HuH-7 (cell line): ENCODE results near the gene SLC6A11.

ENCODE experiments used
- DNase-seq: peaks from one replicate; pipeline ENCODE4 v3.0.0; 2011; ENCODE audit warnings: low spot score

Gene SLC6A11

DNA sequence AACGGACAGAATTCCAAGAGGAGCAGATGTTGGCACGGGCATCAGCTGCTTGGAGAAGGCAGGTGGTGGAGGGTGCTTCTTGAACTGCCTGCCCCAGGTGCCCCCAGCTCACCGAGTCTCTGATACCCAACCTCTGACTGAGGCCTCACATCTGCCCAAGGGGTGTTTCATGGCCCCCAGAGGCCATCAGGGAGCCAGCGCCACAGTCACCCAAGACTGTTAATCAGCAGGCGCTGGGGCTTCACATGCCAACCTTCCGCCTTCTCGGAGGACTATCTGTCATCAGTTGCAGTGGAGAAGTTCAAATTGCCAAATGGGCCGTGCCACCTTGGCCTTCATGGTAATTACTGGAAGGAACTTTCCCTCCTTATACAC, 114.6 kb downstream of the SLC6A11 start:
- DNase-seq, result no peak

DNA sequence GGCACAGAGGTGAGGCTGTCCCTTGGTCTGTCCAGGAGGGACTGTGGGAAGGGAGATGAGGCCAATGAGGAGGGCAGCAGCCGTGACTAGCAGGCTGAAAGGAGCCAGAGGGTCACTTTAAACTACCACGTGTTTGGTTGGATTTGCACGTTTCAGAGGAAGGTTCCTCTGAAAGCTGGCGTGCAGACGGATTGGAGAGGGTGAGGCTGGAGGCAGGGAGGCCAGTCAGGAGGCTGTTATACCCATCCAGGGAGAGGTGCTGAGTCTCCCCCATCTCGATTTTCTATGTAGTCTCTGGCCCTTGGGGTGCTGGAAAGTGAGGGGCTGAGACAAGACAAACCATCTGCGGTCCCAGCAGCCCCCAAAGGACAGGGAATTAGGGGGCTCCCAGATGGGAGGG, 116.6 kb downstream of the SLC6A11 start:
- DNase-seq, result no peak

DNA sequence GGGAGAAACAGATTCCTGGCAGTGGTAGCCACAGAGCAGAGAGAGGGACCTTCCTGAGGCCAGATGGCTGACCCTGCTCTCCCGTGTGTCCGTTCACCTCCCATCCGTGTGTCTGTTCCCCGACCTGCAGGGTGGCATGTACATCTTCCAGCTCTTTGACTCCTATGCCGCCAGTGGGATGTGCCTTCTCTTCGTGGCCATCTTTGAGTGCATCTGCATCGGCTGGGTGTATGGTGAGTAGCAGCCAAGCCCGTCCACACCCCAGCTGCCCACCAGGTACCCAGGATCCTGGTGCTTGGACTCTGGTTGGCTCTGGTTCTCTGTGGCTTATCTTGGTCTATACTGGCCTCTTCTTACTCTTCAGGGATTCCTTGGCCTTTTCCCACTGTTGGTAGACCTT, 117.0 kb downstream of the SLC6A11 start:
- no peak for DNase-seq

DNA sequence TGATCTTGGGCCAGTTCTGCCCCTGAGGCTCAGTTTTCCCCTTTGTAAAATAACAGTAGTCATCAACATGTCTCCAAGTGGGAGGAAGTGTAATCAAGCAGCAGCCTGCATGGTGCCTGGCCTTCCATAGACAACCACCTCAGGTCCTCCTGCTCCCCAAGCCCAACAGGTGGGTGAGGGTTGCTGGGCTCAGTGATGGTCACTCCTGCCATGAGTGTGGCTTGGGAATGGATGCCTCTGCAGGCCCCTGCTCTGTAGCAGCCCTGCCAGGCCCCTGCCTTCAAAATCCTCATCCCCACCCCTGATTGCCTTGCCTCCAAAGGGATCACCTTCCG, 117.4 kb downstream of the SLC6A11 start:
- DNase-seq, result no peak

DNA sequence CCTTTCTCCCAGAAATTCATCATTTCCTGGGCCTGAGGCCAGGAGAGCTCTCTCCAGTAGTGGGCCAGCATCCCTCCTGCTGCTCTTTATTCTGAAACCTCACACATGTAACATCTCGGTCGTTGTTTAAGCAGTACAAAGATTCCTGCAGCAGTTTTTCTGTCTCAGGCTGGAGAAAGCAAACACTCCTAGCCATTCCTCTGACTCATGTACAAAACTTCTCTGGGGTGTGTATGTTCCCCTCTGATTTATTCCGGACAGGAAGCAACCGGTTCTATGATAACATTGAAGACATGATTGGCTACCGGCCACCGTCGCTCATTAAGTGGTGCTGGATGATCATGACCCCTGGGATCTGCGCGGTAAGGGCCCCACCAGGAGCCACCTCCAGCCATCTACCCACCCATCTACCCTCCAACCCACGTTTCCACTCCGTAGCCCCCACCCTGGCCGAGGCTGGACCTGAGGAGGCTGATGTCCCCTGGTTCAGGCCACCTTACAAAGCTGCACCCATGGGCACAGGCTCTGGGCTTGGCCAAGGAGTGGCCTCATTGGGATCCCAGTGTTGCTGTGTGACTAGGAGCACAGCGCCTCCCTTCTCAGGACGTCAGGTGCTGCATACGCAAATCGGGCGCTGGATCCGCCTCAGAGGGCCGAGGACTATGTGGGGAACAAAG, 117.9 kb downstream of the SLC6A11 start:
- no peak for DNase-seq

DNA sequence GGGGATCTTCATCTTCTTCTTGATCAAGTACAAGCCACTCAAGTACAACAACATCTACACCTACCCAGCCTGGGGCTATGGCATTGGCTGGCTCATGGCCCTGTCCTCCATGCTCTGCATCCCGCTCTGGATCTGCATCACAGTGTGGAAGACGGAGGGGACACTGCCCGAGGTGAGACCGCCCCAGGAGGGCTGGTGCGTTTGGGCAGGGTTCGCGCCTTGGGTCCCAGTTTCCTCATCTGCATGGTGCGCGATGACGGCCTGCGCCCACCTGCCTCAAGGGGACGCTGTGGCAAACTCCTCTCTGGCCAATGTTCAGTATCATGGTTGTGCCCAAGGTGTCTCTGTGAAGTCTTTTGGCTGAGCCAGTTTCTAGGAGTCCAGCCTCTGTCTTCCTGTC, 119.0 kb downstream of the SLC6A11 start:
- DNase-seq, result no peak

DNA sequence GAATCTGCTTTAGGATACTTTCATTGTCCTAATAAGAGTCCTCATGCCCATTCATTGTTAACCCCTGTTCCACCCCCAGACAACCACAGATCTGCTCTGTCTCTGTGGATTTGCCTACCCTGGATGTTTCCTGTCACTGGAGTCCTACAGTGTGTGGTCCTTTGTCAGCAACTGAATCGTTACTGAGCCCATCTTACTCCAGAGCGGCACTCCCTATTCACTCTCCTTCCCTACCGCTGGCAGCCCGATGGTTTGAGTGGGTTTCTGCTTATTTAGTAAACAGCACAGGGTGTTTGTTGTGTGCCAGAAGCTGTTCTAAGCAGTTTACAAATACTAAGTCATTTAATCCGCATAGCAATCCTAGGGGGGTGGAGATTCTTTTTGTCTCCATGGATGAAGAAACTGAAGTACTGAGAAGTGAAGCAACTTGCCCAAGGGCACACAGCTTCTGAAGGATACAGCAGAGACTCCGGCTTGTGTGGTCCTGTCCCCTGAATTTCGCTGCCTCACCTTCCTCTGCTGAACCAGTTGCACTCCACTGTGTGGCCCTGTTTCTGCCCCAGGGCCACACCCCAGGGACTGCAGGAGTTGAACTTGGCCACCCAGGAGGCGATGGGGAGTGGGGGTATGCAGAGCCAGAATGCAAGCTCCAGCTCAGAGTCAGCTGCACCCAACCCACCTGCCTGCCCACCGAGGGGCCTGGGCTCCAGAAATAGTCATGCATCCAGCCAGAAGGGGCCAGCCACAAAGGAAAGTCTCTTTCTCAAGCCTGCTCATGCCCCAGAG, 120.0 kb downstream of the SLC6A11 start:
- DNase-seq, result no peak

DNA sequence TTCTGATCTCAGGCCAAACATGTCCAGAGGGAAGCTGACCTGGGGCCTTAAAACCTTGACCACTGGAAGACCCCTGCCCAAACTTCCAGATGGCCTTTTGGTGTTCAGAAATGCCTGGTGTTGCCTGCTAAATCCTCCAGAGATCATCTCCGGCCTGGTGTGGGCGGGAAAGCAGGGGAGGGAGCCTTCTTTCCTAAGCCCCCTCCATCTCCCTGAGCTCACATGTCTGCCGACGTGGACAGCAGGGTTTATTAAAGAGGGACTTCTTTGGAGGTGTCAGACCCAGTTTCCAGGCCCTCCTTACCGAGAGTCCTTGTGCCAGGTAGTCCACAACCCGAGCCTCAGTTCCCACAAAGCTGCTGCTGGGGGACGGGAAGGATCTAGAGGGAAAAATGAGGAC, 120.7 kb downstream of the SLC6A11 start:
- no peak for DNase-seq

DNA sequence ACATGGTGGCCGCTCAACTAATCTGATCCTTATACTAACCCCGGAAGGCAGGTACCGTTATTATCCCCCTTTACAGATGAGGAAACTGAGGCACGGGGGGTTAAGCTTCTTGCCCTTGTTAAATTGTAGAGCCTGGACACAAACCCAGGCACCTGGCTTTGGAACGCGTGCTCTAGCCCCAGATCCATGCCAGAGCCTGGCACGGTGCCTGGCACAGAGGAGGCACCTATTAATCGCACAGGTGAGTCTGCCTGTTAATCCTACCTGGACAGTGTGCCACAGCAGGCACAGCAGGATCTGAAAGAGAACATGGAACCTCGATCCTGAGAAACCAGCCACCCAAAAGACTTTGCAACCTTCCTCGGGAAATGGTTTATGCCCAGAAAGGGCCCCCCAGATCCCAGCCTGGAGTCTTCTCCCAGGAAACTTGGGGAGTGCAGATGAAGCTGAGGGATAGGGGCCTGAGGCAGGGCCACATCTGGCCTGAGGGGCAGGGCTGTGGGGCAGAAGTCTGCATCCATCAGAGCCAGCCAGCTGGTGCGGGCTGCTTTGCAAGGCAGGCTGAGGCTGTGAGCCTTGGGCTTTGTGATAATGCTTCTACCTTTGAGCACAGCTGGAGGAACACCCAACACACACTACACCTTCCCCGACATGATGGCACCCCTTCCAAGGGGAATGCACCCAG, 121.3 kb downstream of the SLC6A11 start:
- DNase-seq, result no peak

DNA sequence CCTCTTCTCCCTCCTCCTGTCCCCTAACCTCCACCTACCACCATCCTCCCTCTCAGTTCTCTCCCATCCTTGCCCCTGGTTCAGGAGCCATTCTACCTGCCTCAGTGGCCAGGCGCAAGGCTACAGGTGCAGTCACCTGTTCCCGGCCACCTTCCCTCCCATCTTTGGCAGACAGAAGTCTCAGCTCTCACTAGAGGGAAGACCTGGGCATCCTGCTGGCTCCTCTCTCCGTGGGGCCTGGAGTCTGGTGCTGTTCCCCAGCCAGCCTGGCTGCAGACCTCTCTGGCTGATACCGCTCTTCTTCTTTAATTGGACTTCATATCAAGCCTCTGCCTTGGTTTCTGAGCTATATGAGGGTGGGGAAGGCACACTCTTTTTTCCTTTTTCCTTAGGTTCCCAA, 123.5 kb downstream of the SLC6A11 start:
- no peak for DNase-seq

DNA sequence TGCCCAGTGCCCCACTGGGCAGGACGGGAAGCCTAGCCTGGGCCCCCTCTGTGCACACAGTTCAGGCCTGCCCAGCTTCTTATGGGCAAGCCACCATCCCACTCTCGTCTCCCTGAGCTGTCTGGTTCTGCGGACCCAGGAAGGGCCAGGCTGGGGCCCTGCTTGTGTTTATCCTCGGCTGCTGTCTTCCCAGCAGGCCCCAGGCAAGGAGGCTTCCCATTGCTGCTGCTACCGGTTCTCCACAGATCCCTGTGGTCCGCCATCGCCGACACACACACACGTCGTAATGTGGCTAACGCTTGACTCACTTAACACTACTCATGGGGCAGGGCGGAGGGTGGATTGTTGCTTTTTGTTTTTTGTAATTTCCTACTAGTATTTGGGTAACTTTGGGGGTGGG, 124.1 kb downstream of the SLC6A11 start:
- DNase-seq, result no peak

DNA sequence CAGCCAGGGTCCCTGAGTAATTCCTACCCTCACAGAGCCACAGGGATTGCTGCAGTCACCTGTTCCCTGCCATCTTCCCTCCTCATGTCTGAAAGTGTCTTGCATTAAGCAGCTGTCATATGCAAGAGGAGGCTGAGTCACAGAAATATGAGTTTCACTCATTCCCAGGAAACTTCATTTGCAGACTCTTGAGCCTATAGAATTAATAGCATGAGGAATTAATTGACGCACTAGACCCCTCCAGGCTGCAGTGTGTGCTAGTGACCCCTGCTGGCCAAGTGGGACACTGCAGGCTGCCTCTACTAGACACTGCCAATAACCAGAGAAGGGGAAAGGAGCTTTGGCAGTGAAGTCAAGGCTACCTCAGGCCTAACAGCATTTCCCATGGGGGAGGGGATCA, 125.9 kb downstream of the SLC6A11 start:
- DNase-seq, result no peak

DNA sequence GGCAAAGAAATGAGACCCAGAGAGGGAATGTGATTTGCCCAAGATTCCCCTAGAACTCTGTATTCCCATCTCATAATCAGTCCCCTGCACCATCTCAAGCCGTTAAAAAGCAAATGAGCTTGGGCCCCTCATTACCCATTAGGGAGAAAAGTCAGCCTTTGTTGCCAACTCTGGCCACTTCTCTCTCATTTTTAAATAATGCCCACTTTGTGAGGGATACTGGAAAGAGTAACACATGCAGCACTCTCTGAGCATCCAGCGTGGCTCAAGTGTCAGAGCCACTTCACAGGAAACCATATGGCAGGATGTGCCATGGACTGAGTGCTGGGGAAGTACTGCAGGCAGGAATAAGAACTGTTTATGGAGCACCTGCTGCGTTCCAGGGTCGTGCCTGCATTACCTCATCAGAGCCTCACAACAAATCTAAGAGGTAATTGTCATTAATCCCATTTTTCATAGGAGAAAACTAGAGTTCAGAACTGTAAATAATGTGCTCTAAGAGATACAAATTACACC, 126.7 kb downstream of the SLC6A11 start:
- DNase-seq, result no peak

DNA sequence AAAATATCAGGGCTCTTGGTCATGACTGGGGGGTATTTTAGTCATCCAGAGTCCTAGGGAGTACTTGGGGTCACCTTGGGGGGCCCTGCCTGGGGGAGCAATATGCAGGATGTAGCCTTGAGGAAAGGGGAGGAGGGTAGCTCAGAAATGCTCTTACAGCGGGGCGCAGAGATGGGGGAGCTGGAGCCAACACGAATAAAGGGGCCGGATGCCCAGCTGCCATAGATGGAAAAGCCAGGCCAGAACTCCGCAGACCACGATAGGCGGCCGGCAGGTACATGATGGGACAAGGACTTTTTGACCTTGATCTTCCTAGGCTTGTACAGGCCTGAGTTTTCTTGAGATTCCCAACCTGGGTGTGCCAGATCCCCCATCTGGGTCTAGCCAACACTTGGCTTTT, 128.8 kb downstream of the SLC6A11 start:
- DNase-seq, result no peak

DNA sequence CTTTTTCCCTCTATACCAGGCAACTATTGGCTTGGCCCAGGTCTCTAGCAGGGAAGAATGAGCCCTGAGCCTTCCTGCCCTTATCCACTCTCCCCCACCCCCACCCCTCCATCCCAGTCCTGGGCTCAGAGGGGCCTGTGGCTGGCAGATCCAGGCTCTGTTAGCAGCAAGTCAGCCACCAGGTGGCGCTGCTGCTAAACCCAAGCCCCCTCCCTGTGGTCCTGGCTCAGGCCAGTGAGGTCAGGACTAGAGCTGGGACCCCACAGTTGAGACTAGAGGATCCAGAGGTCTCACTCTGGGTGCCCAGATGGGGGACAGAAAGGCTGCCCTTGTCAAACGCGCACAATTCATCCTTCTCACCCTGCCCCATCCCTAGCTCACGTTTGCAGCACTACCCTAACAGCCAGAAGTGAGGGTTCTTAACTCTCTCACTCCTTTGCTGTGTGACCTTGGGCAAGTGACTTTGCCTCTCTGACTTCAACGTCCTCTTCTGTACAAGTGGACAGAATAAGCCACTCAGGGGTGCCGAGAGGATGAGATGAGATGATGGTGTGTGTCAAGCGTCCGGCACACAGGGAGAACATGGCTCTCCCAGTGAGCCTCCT, 129.8 kb downstream of the SLC6A11 start:
- DNase-seq, result peak; percentile 99

DNA sequence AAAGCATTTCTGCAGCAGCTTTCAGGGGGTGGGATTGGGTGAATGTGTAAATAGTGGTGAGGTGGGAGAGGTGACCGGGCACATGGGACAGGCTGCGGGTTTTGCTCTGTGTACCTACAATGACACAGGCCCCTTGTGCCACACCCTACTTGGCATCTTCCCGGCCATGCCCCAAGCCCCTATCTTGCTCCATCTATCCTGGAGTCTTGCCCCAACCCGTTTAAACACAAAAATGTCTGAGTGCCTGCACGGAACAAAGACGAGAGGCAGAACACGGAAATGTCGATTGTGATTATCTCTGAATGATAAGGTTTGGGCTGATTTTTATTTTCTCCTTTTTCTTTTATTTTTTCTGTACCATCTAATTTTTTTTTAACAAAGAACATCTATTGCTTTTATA, 130.5 kb downstream of the SLC6A11 start:
- no peak for DNase-seq

DNA sequence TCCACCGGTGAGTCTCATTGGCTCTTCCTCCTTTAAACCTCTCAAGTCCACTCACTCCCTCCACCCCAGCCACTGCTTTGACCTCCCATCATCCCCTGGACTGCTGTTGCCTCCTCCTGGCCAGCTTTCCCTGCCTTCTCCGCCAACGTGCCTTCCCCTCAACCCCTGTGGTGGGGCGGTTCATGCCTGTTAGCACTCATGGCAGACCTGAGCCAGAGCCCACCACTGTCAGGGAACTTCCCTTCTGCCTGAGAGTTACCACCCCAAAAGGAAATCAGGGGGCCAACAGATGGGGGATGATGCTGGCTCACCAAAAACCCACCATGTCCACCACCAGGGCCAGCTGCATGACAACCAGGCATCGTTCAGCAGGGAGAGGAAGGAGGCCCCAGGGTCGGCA, 132.3 kb downstream of the SLC6A11 start:
- DNase-seq, result no peak

DNA sequence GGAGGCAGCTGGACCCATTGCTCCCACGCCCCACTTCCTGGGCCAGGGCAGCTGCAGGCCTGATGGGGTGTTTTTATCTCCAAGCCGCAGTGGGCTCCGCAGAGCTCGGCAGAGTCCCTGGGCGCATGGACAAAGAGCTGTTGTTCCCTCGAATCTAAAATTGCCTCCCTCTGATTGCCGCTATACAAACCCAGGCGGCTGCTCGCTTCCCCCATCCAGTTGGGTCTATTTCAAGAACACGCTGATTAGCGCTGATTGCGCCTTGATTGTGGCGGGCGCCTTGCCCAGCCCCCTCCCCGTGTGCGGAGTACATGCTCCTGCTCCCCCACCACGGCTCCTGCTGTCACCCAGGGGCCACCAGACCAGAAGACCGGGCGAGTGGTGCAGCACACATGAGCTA, 133.2 kb downstream of the SLC6A11 start:
- no peak for DNase-seq

DNA sequence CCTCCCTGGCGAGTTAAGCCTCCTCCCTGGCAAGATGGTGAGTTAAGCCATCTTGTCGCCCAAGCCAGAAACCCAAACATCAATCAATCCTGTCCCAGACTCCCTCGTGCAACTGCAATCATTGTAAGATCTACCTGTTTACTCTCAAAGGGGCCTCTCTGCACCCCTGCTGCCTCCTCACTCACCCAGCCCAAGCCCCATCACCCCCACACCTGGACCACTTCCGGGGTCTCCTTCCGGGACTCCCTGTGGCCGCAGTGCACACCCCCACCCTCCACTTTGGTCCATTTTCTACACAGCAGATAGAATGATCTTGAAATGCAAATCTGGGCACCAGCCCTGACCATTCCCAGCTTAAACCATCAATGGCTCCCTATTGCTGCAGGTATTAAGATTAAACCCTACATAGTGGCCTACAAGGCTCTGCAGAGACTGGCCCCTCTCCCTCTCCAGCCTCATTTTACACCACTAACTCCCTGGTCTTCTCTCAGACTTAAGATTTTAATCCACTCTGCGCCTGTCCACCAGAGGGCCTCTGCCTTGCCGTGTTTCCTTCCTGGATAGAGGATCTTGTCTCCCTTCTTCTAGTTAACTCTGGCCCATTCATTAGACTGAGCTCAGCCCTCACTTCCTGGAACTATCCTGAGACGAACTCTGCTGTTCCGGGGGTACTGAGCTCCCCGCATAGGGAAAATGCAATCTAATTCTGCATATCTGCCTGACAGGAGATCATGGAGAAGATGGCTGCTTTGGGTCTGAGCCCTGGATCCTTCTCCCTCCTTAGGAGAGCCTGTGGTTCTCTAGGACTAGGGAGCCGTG, 134.7 kb downstream of the SLC6A11 start:
- peak; percentile 77 for DNase-seq

DNA sequence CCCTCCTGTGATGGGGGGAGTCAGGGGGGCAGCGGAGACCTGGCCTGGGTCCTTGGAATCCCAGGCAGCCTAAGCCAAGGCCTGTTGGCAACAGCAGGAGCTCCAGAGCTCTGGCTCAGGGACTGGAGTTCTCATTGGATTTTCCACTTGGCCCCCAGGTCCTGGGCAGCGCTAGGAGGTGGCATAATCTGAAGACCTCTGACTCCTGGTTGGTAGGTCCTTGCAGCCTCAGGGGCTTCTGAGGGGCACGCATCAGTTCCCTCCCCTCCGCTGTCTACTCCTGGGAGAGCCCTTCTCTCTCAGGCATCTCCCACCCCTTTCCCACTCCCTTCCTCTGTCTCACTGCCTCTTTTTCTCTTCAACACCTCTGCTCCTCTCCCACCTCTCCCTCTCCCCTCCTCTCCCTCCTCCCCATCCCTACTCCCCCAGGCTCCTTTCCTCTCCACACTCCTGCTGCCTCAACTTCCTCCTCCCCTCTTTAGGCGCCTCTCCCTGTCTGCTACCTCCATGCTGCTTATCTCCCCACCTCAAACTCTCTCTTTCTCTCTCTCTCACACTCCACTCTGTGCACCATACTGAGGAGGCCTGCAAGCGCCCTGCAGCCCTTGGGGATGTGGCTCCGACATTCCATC, 135.4 kb downstream of the SLC6A11 start:
- no peak for DNase-seq

DNA sequence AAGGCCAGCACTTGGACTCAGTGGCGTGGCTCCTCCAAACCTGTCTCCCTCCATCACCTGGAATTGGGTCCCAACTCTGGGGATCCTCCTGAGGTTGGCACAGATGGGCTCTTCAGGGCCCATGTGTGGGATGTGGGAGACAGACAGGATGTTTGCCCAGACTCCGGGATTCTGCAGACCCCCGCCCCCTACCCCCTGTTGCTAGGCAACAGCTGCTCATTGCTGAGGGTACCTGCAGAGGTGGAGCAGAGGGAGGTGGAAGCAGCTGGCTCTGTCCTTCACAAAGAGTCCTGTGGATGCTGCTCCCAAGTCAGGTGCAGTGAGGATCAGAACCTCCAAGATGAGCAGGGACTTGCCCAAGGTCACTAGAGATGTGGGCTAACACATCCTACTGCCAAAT, 136.5 kb downstream of the SLC6A11 start:
- DNase-seq, result no peak

DNA sequence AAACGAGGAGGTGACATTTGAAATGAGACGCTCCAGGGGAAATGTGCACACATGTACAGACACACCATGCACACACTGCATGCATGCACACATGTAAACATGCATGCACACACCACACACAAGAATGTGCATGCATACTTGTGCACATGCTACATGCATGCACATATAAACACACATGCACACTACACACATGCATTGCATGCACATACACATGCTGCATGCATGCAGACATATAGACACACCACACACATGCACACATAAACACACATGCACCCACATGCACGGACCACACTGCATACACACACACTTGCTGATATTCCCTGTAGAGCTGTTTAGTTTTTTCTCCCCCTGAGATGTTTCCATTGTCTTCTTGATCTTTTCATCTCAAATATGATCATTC, 138.7 kb downstream of the SLC6A11 start:
- no peak for DNase-seq
